Measurements from ENCODE around the gene ANO4. TPM values are rescaled to one million over a fixed set of nuclear protein-coding genes. Genes with fewer than 3 reads are reported as not detected.

The ANO4 gene
- total and polyA plus RNA-seq, 8 donors, result 2.0 to 6.9 (median 4.7) TPM; not detected in 1

DNA sequence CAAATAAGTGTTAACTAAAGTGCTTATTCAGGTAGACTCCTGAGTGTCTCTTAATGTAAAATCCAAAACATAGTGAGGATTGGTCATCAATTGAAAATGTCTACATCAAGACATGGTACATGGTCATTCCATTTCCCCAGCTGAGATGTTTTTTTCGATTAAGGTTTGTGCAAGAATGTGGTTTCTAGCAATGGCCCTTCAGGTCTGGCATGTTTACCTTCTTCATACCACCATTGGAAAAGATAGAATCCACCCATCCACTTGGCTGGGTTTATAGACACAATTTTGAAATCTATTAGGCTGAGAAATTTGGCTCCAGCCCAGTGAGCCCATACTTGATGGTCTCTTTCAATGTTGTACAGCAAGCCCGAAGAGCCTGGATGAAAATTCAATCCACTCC, 145.9 kb downstream of the ANO4 start:
- ATAC-seq, result peak; percentile 77
- intact Hi-C loops (cut with DNase I), result no loop called here

DNA sequence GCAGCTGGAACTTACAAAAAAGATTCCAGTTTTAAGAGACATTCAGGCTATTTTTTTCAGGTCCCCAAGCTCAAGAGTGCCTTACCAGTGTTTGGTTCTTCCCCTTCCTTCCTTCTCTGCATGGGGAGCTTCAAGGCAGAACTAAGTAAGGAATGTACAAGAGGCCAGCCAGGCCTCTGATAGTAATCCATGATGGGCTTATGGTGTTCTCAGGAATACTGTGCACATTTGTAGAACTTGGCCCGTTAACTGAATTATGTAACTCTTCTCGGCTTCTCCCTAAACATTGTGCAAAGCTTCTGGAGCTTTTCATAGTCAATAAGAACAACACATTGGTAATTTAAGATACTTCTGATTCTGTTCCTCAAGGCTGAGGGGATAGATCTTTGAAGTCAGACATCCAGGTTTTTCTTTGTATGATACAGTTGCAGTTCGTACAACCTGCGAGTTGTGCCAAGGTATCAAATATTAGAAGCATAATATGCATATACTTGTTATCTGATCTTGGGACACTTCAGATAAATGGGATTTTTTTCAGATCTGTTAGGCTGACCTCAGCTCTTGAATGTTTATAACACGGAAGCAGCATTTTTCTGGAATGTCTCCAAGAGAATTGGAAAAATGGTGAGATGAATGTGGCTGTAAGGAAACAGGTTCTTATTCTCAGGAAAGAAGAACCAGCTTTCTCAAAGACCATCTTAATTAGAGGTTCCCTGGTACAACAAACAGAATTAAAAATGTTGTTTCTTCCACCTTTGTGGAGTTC, 148.6 kb downstream of the ANO4 start:
- TF ChIP-seq, protein P1, sequence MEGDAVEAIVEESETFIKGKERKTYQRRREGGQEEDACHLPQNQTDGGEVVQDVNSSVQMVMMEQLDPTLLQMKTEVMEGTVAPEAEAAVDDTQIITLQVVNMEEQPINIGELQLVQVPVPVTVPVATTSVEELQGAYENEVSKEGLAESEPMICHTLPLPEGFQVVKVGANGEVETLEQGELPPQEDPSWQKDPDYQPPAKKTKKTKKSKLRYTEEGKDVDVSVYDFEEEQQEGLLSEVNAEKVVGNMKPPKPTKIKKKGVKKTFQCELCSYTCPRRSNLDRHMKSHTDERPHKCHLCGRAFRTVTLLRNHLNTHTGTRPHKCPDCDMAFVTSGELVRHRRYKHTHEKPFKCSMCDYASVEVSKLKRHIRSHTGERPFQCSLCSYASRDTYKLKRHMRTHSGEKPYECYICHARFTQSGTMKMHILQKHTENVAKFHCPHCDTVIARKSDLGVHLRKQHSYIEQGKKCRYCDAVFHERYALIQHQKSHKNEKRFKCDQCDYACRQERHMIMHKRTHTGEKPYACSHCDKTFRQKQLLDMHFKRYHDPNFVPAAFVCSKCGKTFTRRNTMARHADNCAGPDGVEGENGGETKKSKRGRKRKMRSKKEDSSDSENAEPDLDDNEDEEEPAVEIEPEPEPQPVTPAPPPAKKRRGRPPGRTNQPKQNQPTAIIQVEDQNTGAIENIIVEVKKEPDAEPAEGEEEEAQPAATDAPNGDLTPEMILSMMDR (IDR thresholded peaks at IDR 0.05), result no peak
- no peaks in the 10 kb centered on the region for H3K4me1 ChIP-seq
- no peaks in the 10 kb centered on the region for H3K36me3 ChIP-seq
- ATAC-seq, result no peak
- DNase-seq, result no peak
- H3K27me3 ChIP-seq, result no peaks in the 10 kb centered on the region
- intact Hi-C loops (cut with DNase I), result no loop called here
- H3K9me3 ChIP-seq, result no peaks in the 10 kb centered on the region
- no peak overlapping the region for H3K4me3 ChIP-seq
- no peak overlapping the region for H3K27ac ChIP-seq

More for the DNA sequence above, 145.9 kb downstream of the ANO4 start:
- H3K27me3 ChIP-seq, result no peaks in the 10 kb centered on the region
- TF ChIP-seq, protein P1 (IDR thresholded peaks at IDR 0.05), result no peak
- H3K4me1 ChIP-seq, result no peaks in the 10 kb centered on the region
- H3K4me3 ChIP-seq, result no peak overlapping the region
- no peaks in the 10 kb centered on the region for H3K9me3 ChIP-seq
- no peak overlapping the region for H3K27ac ChIP-seq
- H3K36me3 ChIP-seq, result no peaks in the 10 kb centered on the region
- DNase-seq, result no peak

DNA sequence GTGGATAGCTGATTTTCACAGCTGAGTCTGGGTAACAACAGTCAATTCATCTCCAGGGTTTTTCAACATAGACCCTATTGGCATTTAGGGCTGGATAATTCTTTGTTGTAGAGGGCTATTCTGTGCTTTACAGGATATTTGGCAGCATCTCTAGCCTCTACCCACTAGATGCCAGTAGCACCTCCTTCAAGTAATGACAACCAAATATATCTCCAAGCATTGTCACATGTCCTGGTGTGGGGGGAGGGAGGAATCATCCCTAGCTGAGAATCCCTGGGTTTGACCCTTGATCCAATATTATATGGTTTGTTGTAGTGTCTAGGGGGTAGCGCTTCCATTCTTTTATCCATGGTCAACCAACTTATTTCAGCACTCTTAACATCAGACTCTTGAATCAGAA, 157.2 kb downstream of the ANO4 start:
- ATAC-seq (no peak), DNase-seq (no peak)
- no peak overlapping the region for H3K27ac ChIP-seq
- H3K9me3 ChIP-seq, result no peaks in the 10 kb centered on the region
- no peak overlapping the region for H3K4me3 ChIP-seq
- no peaks in the 10 kb centered on the region for H3K27me3 ChIP-seq
- TF ChIP-seq, protein P1 (IDR thresholded peaks at IDR 0.05), result no peak
- H3K4me1 ChIP-seq, result no peaks in the 10 kb centered on the region
- intact Hi-C loops (cut with DNase I), result no loop called here
- no peaks in the 10 kb centered on the region for H3K36me3 ChIP-seq

DNA sequence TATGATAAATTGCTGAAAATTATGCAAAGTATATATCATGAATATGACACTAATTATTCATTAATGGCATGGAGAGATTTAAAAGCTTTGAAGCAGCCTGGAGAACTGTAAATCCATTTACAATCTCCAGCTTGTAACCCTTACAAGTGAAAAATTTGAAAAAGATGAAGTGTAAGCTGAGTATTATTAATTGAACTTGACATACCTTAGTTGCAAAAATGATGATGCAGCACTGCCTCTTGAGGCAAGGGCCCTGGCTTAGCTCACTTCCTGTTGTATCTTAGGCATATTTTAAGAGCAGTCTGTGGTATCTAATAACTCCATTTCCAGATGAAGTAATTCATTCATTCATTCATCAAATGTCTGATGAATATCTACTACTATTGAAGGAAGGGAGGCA, 158.6 kb downstream of the ANO4 start:
- Histone ChIP-seq H3K9me3 (no peaks in the 10 kb centered on the region), H3K27me3 (no peaks in the 10 kb centered on the region), H3K27ac (no peak overlapping the region), H3K4me1 (no peaks in the 10 kb centered on the region), H3K4me3 (no peak overlapping the region), H3K36me3 (no peaks in the 10 kb centered on the region)
- ATAC-seq, result peak; percentile 62
- TF ChIP-seq, protein P1 (IDR thresholded peaks at IDR 0.05), result no peak
- intact Hi-C loops (cut with DNase I), result no loop called here
- DNase-seq, result no peak

DNA sequence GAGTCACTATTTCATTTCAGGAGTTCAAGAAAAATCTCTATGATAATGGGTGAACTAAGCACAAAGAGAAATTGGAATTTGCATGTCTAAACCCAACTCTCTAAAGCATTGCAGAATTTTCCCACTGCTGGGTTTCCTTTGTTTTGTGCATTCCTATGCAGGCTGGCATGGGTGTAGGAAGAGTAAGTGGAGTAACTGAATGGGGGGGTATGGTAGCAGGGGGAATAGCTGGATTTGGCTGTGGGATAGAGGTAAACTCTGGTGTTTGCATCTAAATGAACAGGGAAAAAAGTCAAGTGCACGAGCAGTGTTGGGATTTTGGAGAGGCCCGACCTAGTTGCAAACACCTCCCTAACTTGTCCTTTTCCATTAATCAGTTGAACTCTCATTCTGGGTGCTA, 159.1 kb downstream of the ANO4 start:
- no peak overlapping the region for H3K27ac ChIP-seq
- no peak overlapping the region for H3K4me3 ChIP-seq
- DNase-seq (no peak), ATAC-seq (peak; percentile 21)
- intact Hi-C loops (cut with DNase I), result no loop called here
- no peaks in the 10 kb centered on the region for H3K9me3 ChIP-seq
- H3K27me3 ChIP-seq, result no peaks in the 10 kb centered on the region
- TF ChIP-seq, protein P1 (IDR thresholded peaks at IDR 0.05), result no peak
- no peaks in the 10 kb centered on the region for H3K4me1 ChIP-seq
- H3K36me3 ChIP-seq, result no peaks in the 10 kb centered on the region
